ENCODE data around the gene TBC1D2B.

TBC1D2B gene

DNA sequence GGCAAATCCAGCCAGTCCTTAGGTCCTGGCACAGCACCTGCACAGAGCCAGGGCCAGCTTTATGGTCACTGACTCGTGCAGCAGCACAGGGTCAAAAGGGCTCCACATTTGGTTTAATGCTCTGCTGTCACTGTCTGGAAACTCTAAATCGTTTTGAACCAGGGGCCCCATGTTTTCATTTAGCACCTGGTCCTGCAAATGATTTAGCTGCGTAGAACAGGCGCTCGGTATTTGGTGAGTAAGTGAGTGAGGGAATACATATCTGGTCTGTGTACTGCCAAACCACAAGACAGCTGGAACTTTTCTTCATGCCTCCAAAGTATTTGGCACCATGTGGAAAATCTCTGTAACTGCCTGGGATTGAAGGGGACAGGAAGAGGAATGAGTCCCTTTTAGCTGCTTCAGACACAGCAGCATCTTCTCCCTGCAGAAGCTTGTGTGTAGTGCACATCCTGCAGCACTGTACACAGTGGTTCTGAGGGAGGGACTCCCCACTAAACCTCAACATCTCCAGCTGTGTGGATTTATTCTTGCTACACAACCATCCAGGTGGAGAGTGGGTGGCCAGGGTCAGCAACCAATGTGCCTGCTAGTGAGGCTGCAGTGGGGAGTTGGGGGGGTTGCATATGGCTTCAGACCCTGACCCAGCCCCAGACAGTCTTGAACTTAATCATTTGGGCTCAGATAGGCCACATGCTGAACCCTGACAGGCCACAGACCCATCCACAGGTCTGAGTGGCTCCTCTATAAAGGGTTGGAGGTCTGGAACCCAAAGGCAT lies 15.9 kb upstream of the TBC1D2B start:
- TF ChIP-seq, protein P1, sequence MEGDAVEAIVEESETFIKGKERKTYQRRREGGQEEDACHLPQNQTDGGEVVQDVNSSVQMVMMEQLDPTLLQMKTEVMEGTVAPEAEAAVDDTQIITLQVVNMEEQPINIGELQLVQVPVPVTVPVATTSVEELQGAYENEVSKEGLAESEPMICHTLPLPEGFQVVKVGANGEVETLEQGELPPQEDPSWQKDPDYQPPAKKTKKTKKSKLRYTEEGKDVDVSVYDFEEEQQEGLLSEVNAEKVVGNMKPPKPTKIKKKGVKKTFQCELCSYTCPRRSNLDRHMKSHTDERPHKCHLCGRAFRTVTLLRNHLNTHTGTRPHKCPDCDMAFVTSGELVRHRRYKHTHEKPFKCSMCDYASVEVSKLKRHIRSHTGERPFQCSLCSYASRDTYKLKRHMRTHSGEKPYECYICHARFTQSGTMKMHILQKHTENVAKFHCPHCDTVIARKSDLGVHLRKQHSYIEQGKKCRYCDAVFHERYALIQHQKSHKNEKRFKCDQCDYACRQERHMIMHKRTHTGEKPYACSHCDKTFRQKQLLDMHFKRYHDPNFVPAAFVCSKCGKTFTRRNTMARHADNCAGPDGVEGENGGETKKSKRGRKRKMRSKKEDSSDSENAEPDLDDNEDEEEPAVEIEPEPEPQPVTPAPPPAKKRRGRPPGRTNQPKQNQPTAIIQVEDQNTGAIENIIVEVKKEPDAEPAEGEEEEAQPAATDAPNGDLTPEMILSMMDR (IDR thresholded peaks at IDR 0.05), result no peak
- peaks cover 4% of the 10 kb centered on the region for H3K27me3 Mint-ChIP-seq (ENCODE audit: low read depth, poor library complexity)
- H3K27ac Mint-ChIP-seq, result no peak overlapping the region
- DNase-seq, result no peak
- no peak overlapping the region for H3K4me3 Mint-ChIP-seq
- H3K36me3 Mint-ChIP-seq (ENCODE audit: low read depth), result no peaks in the 10 kb centered on the region
- peaks cover 29% of the 10 kb centered on the region for H3K4me1 Mint-ChIP-seq
- H3K9me3 Mint-ChIP-seq, result no peaks in the 10 kb centered on the region

DNA sequence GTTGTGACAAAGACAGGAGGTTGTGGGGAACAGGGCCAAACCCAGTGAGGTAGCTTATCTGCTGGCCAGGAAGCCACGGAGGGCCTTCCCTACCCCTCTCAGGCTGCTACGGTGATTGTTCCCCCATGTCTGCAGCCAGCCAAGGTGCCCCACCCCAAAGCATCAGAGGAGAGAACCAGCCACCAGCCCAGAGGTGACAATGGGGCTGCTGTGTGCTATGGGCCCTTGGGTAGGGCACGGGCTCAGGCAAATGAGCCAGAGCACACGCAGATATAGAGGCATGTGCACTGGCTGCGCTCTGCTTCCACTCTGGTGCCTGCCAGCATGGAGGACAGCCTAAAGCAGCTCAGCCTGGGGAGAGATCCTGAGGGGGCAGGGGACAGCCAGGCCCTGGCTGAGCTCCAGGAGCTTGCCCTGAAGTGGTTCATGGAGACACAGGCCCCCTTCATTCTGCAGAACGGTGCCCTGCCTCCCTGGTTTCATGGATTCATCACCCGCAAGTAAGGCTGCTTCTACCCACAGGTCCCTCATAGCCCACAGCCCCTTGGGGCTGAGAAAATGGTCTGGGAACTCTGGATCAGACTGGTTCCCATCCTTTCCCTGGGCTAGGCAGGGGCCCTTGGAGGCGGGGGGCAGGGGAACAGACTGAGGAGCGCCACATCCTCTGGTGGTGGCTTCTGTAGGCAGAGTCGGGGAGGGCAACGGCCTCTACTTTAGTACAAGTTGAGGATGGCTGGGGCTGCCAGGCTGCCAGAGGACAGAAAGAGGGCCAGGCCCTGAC lies 14.9 kb upstream of the TBC1D2B start, which contains the start of gene SH2D7:
SH2D7 (plus strand) TSS at position 301 of the 781 bp plus-strand sequence; CDS start at position 325, 24 bp downstream.
- no peak within 1 kb of the TSS for H3K4me3 Mint-ChIP-seq
- H3K27me3 Mint-ChIP-seq (ENCODE audit: low read depth, poor library complexity), result peaks cover 4% of the 10 kb centered on the region
- no peaks in the 10 kb centered on the region for H3K9me3 Mint-ChIP-seq
- H3K36me3 Mint-ChIP-seq (ENCODE audit: low read depth), result no peaks in the 10 kb centered on the region
- TF ChIP-seq, protein P1 (IDR thresholded peaks at IDR 0.05), result no peak
- peak within 1 kb of the TSS; percentile 41 for H3K27ac Mint-ChIP-seq
- DNase-seq, result no peak
- peaks cover 29% of the 10 kb centered on the region for H3K4me1 Mint-ChIP-seq

DNA sequence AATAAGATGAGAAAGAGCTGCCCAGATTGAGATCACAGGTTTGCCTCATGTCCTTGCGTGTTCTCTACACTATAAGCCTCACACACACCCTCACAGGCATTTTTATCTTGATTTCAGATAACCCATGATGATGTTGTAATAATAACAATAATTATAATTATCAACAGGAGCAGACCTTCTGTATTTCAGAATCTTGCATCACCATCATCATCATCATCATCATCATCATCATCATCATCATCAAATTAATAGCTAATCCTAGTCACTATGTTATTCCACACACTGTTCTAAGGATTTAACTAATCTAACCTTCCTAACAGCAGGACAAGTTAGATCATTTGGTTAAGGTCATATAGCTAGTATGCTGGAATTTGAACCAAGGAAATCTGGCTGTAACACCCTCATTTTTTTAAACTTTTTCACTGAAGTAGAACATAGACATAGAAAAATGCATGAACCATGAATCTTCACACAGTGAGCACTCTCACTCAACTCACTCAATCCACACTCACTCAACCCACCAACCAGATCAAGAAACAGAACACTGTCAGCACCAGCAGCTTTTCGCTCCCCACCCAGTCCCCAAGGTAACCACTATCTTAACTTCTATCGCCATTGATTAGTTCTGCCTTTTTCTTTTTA lies 13.0 kb upstream of the TBC1D2B start:
- H3K4me3 Mint-ChIP-seq, result no peak overlapping the region
- peaks cover 34% of the 10 kb centered on the region for H3K4me1 Mint-ChIP-seq
- peaks cover 2% of the 10 kb centered on the region for H3K27me3 Mint-ChIP-seq (ENCODE audit: low read depth, poor library complexity)
- DNase-seq, result no peak
- H3K27ac Mint-ChIP-seq, result peak overlapping the region; percentile 31
- no peaks in the 10 kb centered on the region for H3K9me3 Mint-ChIP-seq
- TF ChIP-seq, protein P1 (IDR thresholded peaks at IDR 0.05), result no peak
- H3K36me3 Mint-ChIP-seq (ENCODE audit: low read depth), result no peaks in the 10 kb centered on the region

DNA sequence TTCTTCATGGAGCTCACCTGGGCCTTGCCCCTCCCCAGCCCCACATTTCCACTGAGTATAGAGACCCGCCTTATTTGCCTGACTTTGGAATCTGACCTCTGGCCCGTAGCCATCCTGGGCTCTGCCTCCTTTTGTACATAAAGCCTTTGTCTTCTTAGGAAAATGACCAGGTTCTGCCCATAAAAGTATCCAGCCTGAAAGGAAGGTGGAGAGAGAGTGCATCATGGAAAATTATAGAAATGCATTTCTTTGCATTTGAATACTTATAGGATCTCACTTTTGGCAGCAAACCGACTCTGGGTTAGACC lies 11.2 kb upstream of the TBC1D2B start:
- Mint-ChIP-seq H3K9me3 (no peaks in the 10 kb centered on the region), H3K4me1 (peaks cover 27% of the 10 kb centered on the region)

DNA sequence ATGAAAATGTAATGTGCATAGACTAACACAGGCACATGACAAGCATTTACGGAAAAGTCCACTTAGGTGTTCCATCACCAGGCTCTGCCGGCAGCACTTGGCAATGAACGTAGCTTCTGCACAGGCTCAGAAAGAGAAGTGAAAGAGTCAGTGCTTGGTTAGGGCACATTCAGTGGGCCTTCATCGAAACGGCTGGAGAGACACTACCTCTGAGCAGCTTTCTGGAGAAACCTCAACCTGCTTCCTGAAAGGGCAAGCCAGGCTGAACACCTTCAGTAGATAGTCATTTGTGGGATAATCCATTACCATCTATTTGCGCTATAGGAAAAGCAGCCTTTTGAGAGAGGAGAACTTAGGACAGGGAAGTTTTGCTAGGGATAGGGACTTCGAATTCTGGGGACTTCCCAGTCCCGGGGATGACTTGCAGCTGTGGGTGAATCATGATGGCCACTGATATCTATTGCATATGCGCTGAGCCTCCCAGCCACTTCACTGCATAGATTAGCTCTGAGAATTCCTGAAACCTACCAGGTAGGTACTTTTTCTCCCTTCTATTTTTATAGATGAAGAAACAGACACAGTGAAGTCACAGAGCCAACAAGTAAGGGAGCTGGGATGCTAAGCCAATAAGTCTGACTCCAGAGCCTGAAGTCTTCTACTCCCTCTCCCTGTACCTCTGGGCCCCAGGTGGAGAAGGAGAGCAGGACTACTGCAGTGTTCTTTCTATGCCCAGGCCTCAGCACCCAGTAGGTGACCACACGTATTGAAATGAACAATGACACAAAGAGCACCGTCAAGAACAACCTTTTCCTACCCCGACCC lies 10.7 kb upstream of the TBC1D2B start:
- no peak for DNase-seq
- TF ChIP-seq, protein P1 (IDR thresholded peaks at IDR 0.05), result no peak
- Mint-ChIP-seq H3K27me3 (ENCODE audit: low read depth, poor library complexity) (no peaks in the 10 kb centered on the region), H3K9me3 (no peaks in the 10 kb centered on the region), H3K36me3 (ENCODE audit: low read depth) (no peaks in the 10 kb centered on the region), H3K4me1 (peaks cover 22% of the 10 kb centered on the region), H3K4me3 (no peak overlapping the region), H3K27ac (no peak overlapping the region)

More for the DNA sequence above, 11.2 kb upstream of the TBC1D2B start:
- no peak overlapping the region for H3K27ac Mint-ChIP-seq
- H3K4me3 Mint-ChIP-seq, result no peak overlapping the region
- TF ChIP-seq, protein P1 (IDR thresholded peaks at IDR 0.05), result no peak
- no peaks in the 10 kb centered on the region for H3K27me3 Mint-ChIP-seq (ENCODE audit: low read depth, poor library complexity)
- no peak for DNase-seq
- no peaks in the 10 kb centered on the region for H3K36me3 Mint-ChIP-seq (ENCODE audit: low read depth)

Data from nephron progenitor cell (in vitro differentiated cells).